Fibroblast of pulmonary artery (primary cell): ENCODE data around the gene CUL9.

Experiments used
- DNase-seq: peaks from one replicate; pipeline ENCODE4 v3.0.0-alpha.2; 2010; ENCODE audit warnings: low read depth
- H3K4me3 ChIP-seq: replicated peaks from 2 replicates; pipeline ENCODE4 v1.5.1; 2011; ENCODE audit warnings: low read depth, mild to moderate bottlenecking, control low read depth, low read length, moderate library complexity
- TF ChIP-seq, protein P1 (sequence below): IDR thresholded peaks from 2 replicates; pipeline ENCODE4 v1.5.1; 2011; ENCODE audit warnings: mild to moderate bottlenecking, control low read depth, low read length, inconsistent platforms; ENCODE audit errors: missing control alignments

The CUL9 gene

DNA sequence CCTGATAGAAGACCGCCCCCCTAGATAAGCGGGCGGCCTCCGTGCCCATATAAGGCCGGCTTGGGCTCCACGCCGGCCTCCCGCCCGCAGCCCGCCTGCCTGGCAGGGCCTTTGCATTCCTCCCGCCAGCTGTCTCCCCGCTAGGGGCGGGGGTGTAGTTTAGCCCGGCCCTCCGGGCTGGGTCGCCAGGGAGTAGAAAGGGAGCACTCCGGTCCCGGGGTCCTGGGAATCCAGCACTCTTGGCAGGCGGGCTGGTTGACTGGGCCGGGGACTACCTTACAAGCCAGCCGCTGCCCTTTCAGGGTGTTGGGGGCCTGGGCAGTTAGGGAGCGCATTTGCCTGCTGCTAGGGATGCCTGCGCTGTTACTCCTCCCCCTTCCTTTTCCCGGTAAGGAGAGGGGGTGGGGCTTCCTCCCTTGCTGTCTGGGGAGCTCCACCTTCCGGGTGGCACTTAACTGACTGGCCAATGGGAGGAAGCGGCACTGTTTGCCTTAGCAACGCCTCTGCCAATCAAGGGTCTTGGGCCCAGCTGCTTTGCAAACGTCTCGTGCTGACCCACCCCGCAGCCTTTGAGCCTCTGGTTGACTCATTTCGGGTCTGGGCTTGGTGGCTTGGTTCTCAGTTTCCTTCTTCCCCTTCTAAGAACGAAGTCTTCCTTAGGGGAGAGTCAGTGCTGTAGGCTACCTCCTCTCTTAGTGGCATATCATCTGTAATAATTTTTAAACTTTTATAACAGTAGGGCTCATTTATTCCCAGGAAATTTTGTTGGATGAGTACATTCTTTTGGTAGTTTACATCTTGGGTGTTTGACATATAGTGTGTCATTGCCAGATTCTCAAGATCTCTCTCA is 7.5 kb upstream of the CUL9 start:
- TF ChIP-seq, protein P1, sequence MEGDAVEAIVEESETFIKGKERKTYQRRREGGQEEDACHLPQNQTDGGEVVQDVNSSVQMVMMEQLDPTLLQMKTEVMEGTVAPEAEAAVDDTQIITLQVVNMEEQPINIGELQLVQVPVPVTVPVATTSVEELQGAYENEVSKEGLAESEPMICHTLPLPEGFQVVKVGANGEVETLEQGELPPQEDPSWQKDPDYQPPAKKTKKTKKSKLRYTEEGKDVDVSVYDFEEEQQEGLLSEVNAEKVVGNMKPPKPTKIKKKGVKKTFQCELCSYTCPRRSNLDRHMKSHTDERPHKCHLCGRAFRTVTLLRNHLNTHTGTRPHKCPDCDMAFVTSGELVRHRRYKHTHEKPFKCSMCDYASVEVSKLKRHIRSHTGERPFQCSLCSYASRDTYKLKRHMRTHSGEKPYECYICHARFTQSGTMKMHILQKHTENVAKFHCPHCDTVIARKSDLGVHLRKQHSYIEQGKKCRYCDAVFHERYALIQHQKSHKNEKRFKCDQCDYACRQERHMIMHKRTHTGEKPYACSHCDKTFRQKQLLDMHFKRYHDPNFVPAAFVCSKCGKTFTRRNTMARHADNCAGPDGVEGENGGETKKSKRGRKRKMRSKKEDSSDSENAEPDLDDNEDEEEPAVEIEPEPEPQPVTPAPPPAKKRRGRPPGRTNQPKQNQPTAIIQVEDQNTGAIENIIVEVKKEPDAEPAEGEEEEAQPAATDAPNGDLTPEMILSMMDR = no peak
- peak; percentile 99 for DNase-seq
- H3K4me3 ChIP-seq = peak overlapping the region; percentile 87

DNA sequence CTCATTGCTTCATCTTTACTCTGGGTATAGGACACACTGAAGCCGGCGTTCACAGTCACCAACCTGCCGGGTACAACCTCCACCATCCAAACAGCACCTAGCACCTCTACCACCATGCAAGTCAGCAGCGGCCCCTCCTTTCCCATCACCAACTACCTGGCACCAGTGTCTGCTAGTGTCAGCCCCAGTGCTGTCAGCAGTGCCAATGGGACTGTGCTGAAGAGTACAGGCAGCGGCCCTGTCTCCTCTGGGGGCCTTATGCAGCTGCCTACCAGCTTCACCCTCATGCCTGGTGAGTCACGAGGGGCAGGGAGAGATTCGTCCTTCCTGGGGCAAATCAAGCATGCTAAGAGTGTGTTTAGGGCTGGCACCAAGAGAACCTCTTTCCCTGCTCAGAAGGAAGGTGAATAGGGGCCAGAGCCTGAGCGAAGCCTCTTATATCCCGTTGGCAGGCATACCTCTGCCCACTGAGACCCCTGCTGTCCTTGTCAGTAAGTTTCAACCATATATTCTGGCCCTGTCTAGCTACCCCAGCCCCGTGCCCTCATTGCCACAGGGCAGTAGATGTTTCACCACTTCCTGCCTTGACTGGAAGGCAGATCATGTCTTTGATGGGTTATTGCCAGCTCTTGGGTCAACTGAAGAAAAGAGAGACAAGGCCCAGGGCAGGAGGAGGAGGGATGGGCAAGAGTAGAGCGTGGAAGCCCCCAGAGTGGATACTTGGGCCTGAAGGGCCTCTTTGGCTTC is 6.1 kb upstream of the CUL9 start:
- TF ChIP-seq, protein P1 = no peak
- no peak for DNase-seq
- H3K4me3 ChIP-seq = no peak overlapping the region

DNA sequence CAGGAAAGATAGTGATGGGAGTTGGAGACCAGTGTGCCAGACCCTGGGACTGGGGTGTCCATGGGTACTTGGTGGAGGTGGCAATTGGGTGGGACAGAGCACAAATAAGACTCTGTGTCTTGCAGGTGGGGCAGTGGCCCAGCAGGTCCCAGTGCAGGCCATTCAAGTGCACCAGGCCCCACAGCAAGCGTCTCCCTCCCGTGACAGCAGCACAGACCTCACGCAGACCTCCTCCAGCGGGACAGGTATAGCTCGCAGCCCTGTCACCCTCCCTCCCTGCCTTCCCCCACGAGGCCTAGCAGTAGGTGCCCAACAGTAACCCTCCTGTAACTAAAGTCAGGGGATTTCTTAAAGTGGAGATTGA is 5.6 kb upstream of the CUL9 start:
- H3K4me3 ChIP-seq = no peak overlapping the region
- DNase-seq = no peak
- TF ChIP-seq, protein P1 = no peak

DNA sequence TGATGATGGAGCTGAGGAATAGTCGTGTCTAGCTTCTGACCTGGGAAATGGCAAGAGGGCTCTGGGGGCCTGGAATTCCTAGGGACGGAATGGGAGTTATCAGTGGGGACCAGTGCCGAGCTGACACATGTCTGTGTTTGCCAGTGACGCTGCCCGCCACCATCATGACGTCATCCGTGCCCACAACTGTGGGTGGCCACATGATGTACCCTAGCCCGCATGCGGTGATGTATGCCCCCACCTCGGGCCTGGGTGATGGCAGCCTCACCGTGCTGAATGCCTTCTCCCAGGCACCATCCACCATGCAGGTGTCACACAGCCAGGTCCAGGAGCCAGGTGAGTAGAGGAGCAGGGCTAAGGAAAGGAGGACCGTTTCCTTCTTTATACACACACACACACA is 3.8 kb upstream of the CUL9 start:
- H3K4me3 ChIP-seq = no peak overlapping the region
- no peak for DNase-seq
- TF ChIP-seq, protein P1 = no peak

DNA sequence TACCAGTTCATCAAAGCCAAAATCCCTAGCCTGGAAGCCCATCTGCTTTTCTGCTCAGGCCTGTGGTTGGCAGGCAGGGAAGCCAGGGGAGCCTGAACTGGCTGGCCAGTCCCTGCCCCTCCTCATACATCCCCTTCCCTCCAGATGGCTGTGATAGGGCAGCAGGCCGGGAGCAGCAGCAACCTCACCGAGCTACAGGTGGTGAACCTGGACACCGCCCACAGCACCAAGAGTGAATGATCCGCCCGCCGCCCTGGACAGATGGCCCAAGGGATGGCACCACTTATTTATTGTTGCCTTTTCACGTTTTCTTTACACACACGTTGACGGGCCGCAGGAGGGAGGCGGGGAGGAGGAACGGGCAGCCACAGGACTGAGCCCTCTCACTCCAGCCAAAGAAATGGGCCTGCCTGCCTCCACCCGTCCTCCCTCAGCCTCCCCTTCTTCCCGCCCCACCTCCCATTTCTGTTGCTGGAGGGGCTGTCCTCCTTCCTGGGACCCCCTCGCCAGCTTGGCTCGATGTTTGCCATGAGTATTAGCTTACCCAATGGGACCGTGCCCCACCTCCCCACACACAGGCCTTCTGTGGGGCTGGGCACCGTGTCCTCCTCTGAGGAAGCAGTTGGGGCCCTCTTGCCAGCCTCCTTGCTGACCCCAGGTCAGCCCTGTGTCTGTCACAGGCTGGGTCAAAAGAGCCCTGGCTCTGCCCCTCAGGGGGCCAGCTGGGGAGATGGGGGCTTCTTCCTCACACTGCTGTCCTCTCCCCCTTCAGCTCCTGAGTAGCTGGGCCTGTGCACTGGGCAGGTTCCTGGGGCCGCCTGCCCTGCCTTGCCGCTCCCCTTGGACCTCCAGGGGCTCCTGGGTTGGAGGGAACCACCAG is 2.8 kb upstream of the CUL9 start:
- no peak overlapping the region for H3K4me3 ChIP-seq
- no peak for DNase-seq
- TF ChIP-seq, protein P1 = no peak

DNA sequence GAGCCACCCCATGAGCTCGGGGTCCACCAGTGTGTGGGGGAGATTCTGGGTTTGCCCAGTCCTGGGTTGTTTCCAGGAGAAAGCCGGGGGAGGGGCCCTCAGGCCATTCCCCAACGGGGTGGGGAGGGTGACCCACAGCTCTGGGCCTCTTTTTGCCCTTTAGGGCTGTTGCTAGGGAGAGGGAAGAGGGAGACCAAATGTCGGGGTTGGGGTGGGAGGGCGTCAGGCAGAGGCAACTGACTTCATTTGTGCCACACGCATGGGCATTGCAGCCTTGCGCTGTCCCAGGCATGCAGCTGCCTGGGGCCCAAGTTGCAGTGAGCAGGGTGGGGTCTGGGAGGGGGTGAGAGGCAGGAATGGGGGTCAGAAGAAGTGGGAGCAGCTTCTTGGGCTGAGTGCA is 1.9 kb upstream of the CUL9 start:
- TF ChIP-seq, protein P1 = no peak
- DNase-seq = no peak
- no peak overlapping the region for H3K4me3 ChIP-seq
